ENCODE measurements around the gene ATRIP.

ATRIP gene

GRCh38 chr3:48451270-48451669, 4.7 kb downstream of the ATRIP start:
- Histone ChIP-seq H3K18ac (ENCODE audit: low read length) (no peak overlapping the region), H3K23ac (ENCODE audit: low read depth, low read length, poor library complexity) (no peak overlapping the region), H3K4me3 (ENCODE audit: low read length in 2 of 2) (no peak overlapping the region), H3K4me2 (ENCODE audit: insufficient read depth, low read length, poor library complexity, severe bottlenecking) (no peak overlapping the region), H4K8ac (ENCODE audit: low read depth, low read length) (no peak overlapping the region), H3K27me3 (ENCODE audit: control insufficient read depth in 3 of 3, insufficient read depth in 3 of 3, low read depth in 1 of 3, low read length in 3 of 3) (no peaks in the 10 kb centered on the region), H2AK5ac (ENCODE audit: low read depth, low read length) (no peak overlapping the region), H3K4me1 (ENCODE audit: control insufficient read depth in 2 of 2, insufficient read depth in 1 of 2, low read depth in 1 of 2, low read length in 2 of 2) (peaks cover 2 to 6% of the 10 kb centered on the region in 2 donors), H3K9me3 (replicated peaks in 1 of 2; ENCODE audit: control insufficient read depth in 2 of 2, insufficient read depth in 1 of 2, low read depth in 1 of 2, low read length in 2 of 2) (no peaks in the 10 kb centered on the region), H2BK12ac (ENCODE audit: low read length) (no peak overlapping the region), H2AFZ (ENCODE audit: low read length) (no peak overlapping the region), H4K91ac (ENCODE audit: low read depth, low read length, poor library complexity) (no peak overlapping the region), H3K79me1 (ENCODE audit: low read depth, low read length) (peaks cover 3% of the 10 kb centered on the region), H2BK120ac (ENCODE audit: low read depth, low read length) (no peak overlapping the region), H2BK5ac (ENCODE audit: low read length) (no peak overlapping the region), H3K14ac (ENCODE audit: low read length) (no peak overlapping the region), H3K27ac (replicated peaks; ENCODE audit: low read length) (no peak overlapping the region), H2BK15ac (ENCODE audit: low read length) (no peak overlapping the region), H3K9ac (ENCODE audit: low read depth, low read length, poor library complexity) (no peak overlapping the region), H3K36me3 (replicated peaks in 1 of 2; ENCODE audit: control insufficient read depth in 2 of 2, insufficient read depth in 2 of 2, low read length in 2 of 2) (peaks cover 21 to 67% of the 10 kb centered on the region in 2 donors), H3K4ac (ENCODE audit: low read length) (no peak overlapping the region)
- WGBS, 2 donors (ENCODE audit: extremely low coverage in 2 of 2, insufficient read length in 2 of 2, insufficient replicate concordance in 1 of 2) = no CpG with 5 or more reads among the region's 1 CpG
- DNase-seq (ENCODE audit: low spot score) = no peak

- H3K4ac ChIP-seq (ENCODE audit: low read length) = no peak overlapping the region
- H2BK12ac ChIP-seq (ENCODE audit: low read length) = no peak overlapping the region
- no peak overlapping the region for H3K27ac ChIP-seq (replicated peaks; ENCODE audit: low read length)
- H3K4me1 ChIP-seq (ENCODE audit: control insufficient read depth in 2 of 2, insufficient read depth in 1 of 2, low read depth in 1 of 2, low read length in 2 of 2) = no peaks in the 10 kb centered on the region
- H2BK5ac ChIP-seq (ENCODE audit: low read length) = no peak overlapping the region
- no peaks in the 10 kb centered on the region for H3K79me1 ChIP-seq (ENCODE audit: low read depth, low read length)
- H3K4me2 ChIP-seq (ENCODE audit: insufficient read depth, low read length, poor library complexity, severe bottlenecking) = no peak overlapping the region
- H3K9me3 ChIP-seq (replicated peaks in 1 of 2; ENCODE audit: control insufficient read depth in 2 of 2, insufficient read depth in 1 of 2, low read depth in 1 of 2, low read length in 2 of 2) = no peaks in the 10 kb centered on the region
- no peak overlapping the region for H3K4me3 ChIP-seq (ENCODE audit: low read length in 2 of 2)
- H3K36me3 ChIP-seq (replicated peaks in 1 of 2; ENCODE audit: control insufficient read depth in 2 of 2, insufficient read depth in 2 of 2, low read length in 2 of 2) = peaks cover 51 to 96% of the 10 kb centered on the region in 2 donors
- no peak overlapping the region for H4K8ac ChIP-seq (ENCODE audit: low read depth, low read length)
- no peak overlapping the region for H4K91ac ChIP-seq (ENCODE audit: low read depth, low read length, poor library complexity)
- no peak overlapping the region for H3K23ac ChIP-seq (ENCODE audit: low read depth, low read length, poor library complexity)
- H2AFZ ChIP-seq (ENCODE audit: low read length) = no peak overlapping the region
- H2BK120ac ChIP-seq (ENCODE audit: low read depth, low read length) = no peak overlapping the region
- no peak for DNase-seq (ENCODE audit: low spot score)
- no peak overlapping the region for H3K9ac ChIP-seq (ENCODE audit: low read depth, low read length, poor library complexity)
- no peak overlapping the region for H3K14ac ChIP-seq (ENCODE audit: low read length)
- H3K27me3 ChIP-seq (ENCODE audit: control insufficient read depth in 3 of 3, insufficient read depth in 3 of 3, low read depth in 1 of 3, low read length in 3 of 3) = no peaks in the 10 kb centered on the region
- no peak overlapping the region for H3K18ac ChIP-seq (ENCODE audit: low read length)
- H2AK5ac ChIP-seq (ENCODE audit: low read depth, low read length) = no peak overlapping the region
- WGBS, 2 donors (ENCODE audit: extremely low coverage in 2 of 2, insufficient read length in 2 of 2, insufficient replicate concordance in 1 of 2) = no CpG with 5 or more reads among the region's 1 CpG
- H2BK15ac ChIP-seq (ENCODE audit: low read length) = no peak overlapping the region
Observed at GRCh38 chr3:48456456-48456855, 9.9 kb downstream of the ATRIP start.

- peaks cover 39 to 80% of the 10 kb centered on the region in 2 donors for H3K36me3 ChIP-seq (replicated peaks in 1 of 2; ENCODE audit: control insufficient read depth in 2 of 2, insufficient read depth in 2 of 2, low read length in 2 of 2)
- H2AK5ac ChIP-seq (ENCODE audit: low read depth, low read length) = no peak overlapping the region
Observed at GRCh38 chr3:48459331-48459730, 12.8 kb downstream of the ATRIP start.

GRCh38 chr3:48459773-48460516, 13.4 kb downstream of the ATRIP start:
- no peaks in the 10 kb centered on the region for H3K9me3 ChIP-seq (replicated peaks in 1 of 2; ENCODE audit: control insufficient read depth in 2 of 2, insufficient read depth in 1 of 2, low read depth in 1 of 2, low read length in 2 of 2)
- H3K27ac ChIP-seq (replicated peaks; ENCODE audit: low read length) = no peak overlapping the region
- H2BK15ac ChIP-seq (ENCODE audit: low read length) = no peak overlapping the region
- no peak overlapping the region for H3K9ac ChIP-seq (ENCODE audit: low read depth, low read length, poor library complexity)
- H3K4me1 ChIP-seq (ENCODE audit: control insufficient read depth in 2 of 2, insufficient read depth in 1 of 2, low read depth in 1 of 2, low read length in 2 of 2) = peaks cover 1 to 2% of the 10 kb centered on the region in 2 donors
- H3K4ac ChIP-seq (ENCODE audit: low read length) = no peak overlapping the region
- no CpG with 5 or more reads among the region's 7 CpGs for WGBS, 2 donors (ENCODE audit: extremely low coverage in 2 of 2, insufficient read length in 2 of 2, insufficient replicate concordance in 1 of 2)
- no peak overlapping the region for H3K4me2 ChIP-seq (ENCODE audit: insufficient read depth, low read length, poor library complexity, severe bottlenecking)
- no peaks in the 10 kb centered on the region for H3K79me1 ChIP-seq (ENCODE audit: low read depth, low read length)
- no peak overlapping the region for H3K4me3 ChIP-seq (ENCODE audit: low read length in 2 of 2)
- no peaks in the 10 kb centered on the region for H3K27me3 ChIP-seq (ENCODE audit: control insufficient read depth in 3 of 3, insufficient read depth in 3 of 3, low read depth in 1 of 3, low read length in 3 of 3)
- no peak overlapping the region for H2AFZ ChIP-seq (ENCODE audit: low read length)
- no peak overlapping the region for H3K23ac ChIP-seq (ENCODE audit: low read depth, low read length, poor library complexity)
- H2BK5ac ChIP-seq (ENCODE audit: low read length) = no peak overlapping the region
- no peak overlapping the region for H3K18ac ChIP-seq (ENCODE audit: low read length)
- H3K14ac ChIP-seq (ENCODE audit: low read length) = no peak overlapping the region
- no peak overlapping the region for H4K8ac ChIP-seq (ENCODE audit: low read depth, low read length)
- DNase-seq (ENCODE audit: low spot score) = no peak
- no peak overlapping the region for H2BK120ac ChIP-seq (ENCODE audit: low read depth, low read length)
- no peak overlapping the region for H4K91ac ChIP-seq (ENCODE audit: low read depth, low read length, poor library complexity)
- H2AK5ac ChIP-seq (ENCODE audit: low read depth, low read length) = no peak overlapping the region
- H3K36me3 ChIP-seq (replicated peaks in 1 of 2; ENCODE audit: control insufficient read depth in 2 of 2, insufficient read depth in 2 of 2, low read length in 2 of 2) = peaks cover 43 to 75% of the 10 kb centered on the region in 2 donors
- no peak overlapping the region for H2BK12ac ChIP-seq (ENCODE audit: low read length)

More at GRCh38 chr3:48459331-48459730, 12.8 kb downstream of the ATRIP start:
- no peaks in the 10 kb centered on the region for H3K9me3 ChIP-seq (replicated peaks in 1 of 2; ENCODE audit: control insufficient read depth in 2 of 2, insufficient read depth in 1 of 2, low read depth in 1 of 2, low read length in 2 of 2)
- H3K14ac ChIP-seq (ENCODE audit: low read length) = no peak overlapping the region
- H2BK15ac ChIP-seq (ENCODE audit: low read length) = no peak overlapping the region
- no peak overlapping the region for H2BK5ac ChIP-seq (ENCODE audit: low read length)
- no peak overlapping the region for H4K8ac ChIP-seq (ENCODE audit: low read depth, low read length)
- H3K4me3 ChIP-seq (ENCODE audit: low read length in 2 of 2) = no peak overlapping the region
- H2BK12ac ChIP-seq (ENCODE audit: low read length) = no peak overlapping the region
- DNase-seq (ENCODE audit: low spot score) = no peak
- no peak overlapping the region for H3K4ac ChIP-seq (ENCODE audit: low read length)
- H3K18ac ChIP-seq (ENCODE audit: low read length) = no peak overlapping the region
- no peak overlapping the region for H2AFZ ChIP-seq (ENCODE audit: low read length)
- H3K9ac ChIP-seq (ENCODE audit: low read depth, low read length, poor library complexity) = no peak overlapping the region
- no peak overlapping the region for H2BK120ac ChIP-seq (ENCODE audit: low read depth, low read length)
- H4K91ac ChIP-seq (ENCODE audit: low read depth, low read length, poor library complexity) = no peak overlapping the region
- H3K23ac ChIP-seq (ENCODE audit: low read depth, low read length, poor library complexity) = no peak overlapping the region
- no peaks in the 10 kb centered on the region for H3K4me1 ChIP-seq (ENCODE audit: control insufficient read depth in 2 of 2, insufficient read depth in 1 of 2, low read depth in 1 of 2, low read length in 2 of 2)
- no peaks in the 10 kb centered on the region for H3K79me1 ChIP-seq (ENCODE audit: low read depth, low read length)
- H3K27ac ChIP-seq (replicated peaks; ENCODE audit: low read length) = no peak overlapping the region
- no peak overlapping the region for H3K4me2 ChIP-seq (ENCODE audit: insufficient read depth, low read length, poor library complexity, severe bottlenecking)
- WGBS, 2 donors (ENCODE audit: extremely low coverage in 2 of 2, insufficient read length in 2 of 2, insufficient replicate concordance in 1 of 2) = no CpG with 5 or more reads among the region's 3 CpGs
- H3K27me3 ChIP-seq (ENCODE audit: control insufficient read depth in 3 of 3, insufficient read depth in 3 of 3, low read depth in 1 of 3, low read length in 3 of 3) = no peaks in the 10 kb centered on the region
